K562 (cell line): Measurements from ENCODE around the gene ANKRD13B. TPM values are rescaled to one million over a fixed set of nuclear protein-coding genes. Genes with fewer than 3 reads are reported as not detected.

Source experiments
- ARID3B ChIP-seq: fragments of 250-450 bp; sonication (Bioruptor Pico); IDR thresholded peaks from 2 replicates; pipeline ENCODE4 v1.4.0; 2020; ENCODE audit warnings: borderline replicate concordance
- CHD7 ChIP-seq: fragments of 200-600 bp; sonication (generic); IDR thresholded peaks from one replicate; pipeline ENCODE4 v1.6.1; 2012; ENCODE audit warnings: mild to moderate bottlenecking, low read depth, low read length, inconsistent platforms
- KLF6 ChIP-seq: fragments of 250-450 bp; sonication (Bioruptor Pico); IDR thresholded peaks from 2 replicates; pipeline ENCODE4 v1.4.0; 2020; ENCODE audit warnings: mild to moderate bottlenecking, moderate library complexity, borderline replicate concordance
- PHF21A ChIP-seq: fragments of 450-650 bp; IDR thresholded peaks from 2 replicates; pipeline ENCODE4 v1.6.1; 2017; ENCODE audit warnings: low read depth, borderline replicate concordance
- RBM34 ChIP-seq: fragments of 200-400 bp; formaldehyde crosslinking; IDR thresholded peaks from 2 replicates; pipeline ENCODE4 v1.6.1; 2018; ENCODE audit warnings: low read length, borderline replicate concordance; ENCODE audit not compliant: insufficient read depth
- TCF7L2 ChIP-seq: fragments of 150-350 bp; IDR thresholded peaks from 2 replicates; pipeline ENCODE4 v1.6.1; 2016; ENCODE audit warnings: low read depth, mild to moderate bottlenecking, low read length, moderate library complexity
- ZNF134 ChIP-seq: fragments of 250-450 bp; sonication (Bioruptor Pico); conservative IDR thresholded peaks from 2 replicates; pipeline ENCODE4 v1.4.0; 2020
- ZNF324 ChIP-seq: fragments of 250-450 bp; sonication (Bioruptor Pico); IDR thresholded peaks from 2 replicates; pipeline ENCODE4 v1.4.0; 2020; ENCODE audit warnings: mild to moderate bottlenecking
- ZNF398 ChIP-seq: fragments of 250-450 bp; sonication (Bioruptor Pico); IDR thresholded peaks from 2 replicates; pipeline ENCODE4 v1.8.0; 2021; ENCODE audit warnings: moderate library complexity, mild to moderate bottlenecking, inconsistent platforms
- ZNF696 ChIP-seq: fragments of 250-450 bp; sonication (Bioruptor Pico); conservative IDR thresholded peaks from 2 replicates; pipeline ENCODE4 v1.4.0; 2020; ENCODE audit warnings: mild to moderate bottlenecking, moderate library complexity
- polyA plus RNA-seq, 8 experiments: library from polyadenylated mRNA; depleted of rRNA in 4 of 8; stranded (reverse) in 5 of 8; unstranded in 3 of 8; fragments of >200 nt; fragmentation: Nextera tagmentation in 2 of 8; fragmentation: Illumina TruSeq in 1 of 8; extraction: Ambion mirVana in 2 of 8; extraction: Trizol in 1 of 8; gene quantifications; 2 replicates each; pipeline versions ENCODE4 v1.2.1 to v1.2.3, GENCODE V29; 2011 to 2014; ENCODE audit warnings: inconsistent platforms in 1 of 8, missing spikeins in 1 of 8
- total RNA-seq, 7 experiments: library from RNA; depleted of rRNA in 6 of 7; stranded (reverse); fragments of >200 nt in 6 of 7; fragmentation: Illumina TruSeq in 2 of 7; extraction: Trizol in 2 of 7; gene quantifications; 2 replicates each; pipeline versions ENCODE4 v1.2.1 to v1.2.3, GENCODE V29; 2011 to 2021; ENCODE audit warnings: low replicate concordance in 1 of 7

The ANKRD13B gene
- total and polyA plus RNA-seq, 9 of the 15 experiments (the other 6 are each of a cell fraction or from before 2014, with no cell fraction given), result 0.15 to 28.1 (median 4.6) TPM

- TF ChIP-seq CHD7 (no peak), ARID3B (no peak), ZNF696 (CRISPR knock-in tag) (no peak), ZNF398 (CRISPR knock-in tag) (no peak), PHF21A (no peak), RBM34 (no peak), ZNF134 (CRISPR knock-in tag) (no peak), TCF7L2 (no peak), KLF6 (CRISPR knock-in tag) (no peak), ZNF324 (CRISPR knock-in tag) (no peak)
Measured at GRCh38 chr17:29642171-29642611, 49.3 kb downstream of the ANKRD13B start (continued).
